GM18907 (cell line): ENCODE results near the gene NFKBIZ.
A peak's percentile ranks its signal among the peaks of the same experiment; 100 is the strongest.

Experiments
- ATAC-seq: cut with Tn5 transposase; IDR thresholded peaks from one replicate; pipeline ENCODE4 v1.9.1; 2021; ENCODE audit warnings: mild to moderate bottlenecking, moderate library complexity; ENCODE audit not compliant: unreplicated experiment

Gene NFKBIZ

DNA sequence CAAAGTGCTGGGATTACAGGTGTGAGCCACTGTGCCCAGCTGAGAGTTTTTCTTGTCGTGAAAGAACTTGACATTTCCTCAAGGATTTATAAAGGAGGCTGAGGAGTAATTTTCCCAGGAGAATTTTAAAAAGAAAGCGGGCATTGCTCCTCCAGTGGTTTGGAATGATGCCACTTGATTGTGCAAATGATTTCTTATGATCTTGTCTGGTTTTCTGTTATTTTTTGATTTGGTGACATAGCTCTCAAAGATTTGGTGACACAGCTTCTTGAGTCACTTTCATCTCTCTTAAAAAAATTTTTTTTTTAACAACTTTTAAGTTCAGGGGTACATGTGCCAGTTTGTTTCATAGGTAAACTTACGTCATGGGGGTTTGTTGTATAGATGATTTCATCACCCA is 24.6 kb upstream of the NFKBIZ start:
- no peak for ATAC-seq

DNA sequence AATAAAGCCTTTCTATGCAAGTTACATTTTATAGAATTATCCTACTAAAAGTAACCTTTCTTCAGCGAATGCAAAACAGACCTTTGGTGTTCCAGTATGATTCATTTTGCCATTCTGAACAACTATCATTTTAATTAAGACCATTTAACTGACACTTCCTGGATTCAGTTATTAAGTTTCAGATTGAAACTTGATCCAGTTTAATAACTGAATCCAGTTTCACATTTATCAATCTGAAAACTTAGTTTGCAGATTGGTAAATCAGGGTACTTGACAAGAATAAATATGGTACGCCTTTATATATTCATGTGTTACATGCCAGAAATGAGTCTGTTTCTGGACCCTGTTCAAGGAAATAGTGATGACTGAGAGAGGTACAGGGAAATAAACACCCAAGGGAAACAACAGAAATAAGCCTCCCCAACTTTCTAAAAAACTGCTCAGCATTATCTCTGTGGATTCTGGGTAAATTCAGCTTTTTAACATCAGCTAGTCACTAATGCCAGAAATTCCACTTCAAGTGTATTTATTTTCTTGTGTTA is 23.3 kb upstream of the NFKBIZ start:
- ATAC-seq, result no peak

DNA sequence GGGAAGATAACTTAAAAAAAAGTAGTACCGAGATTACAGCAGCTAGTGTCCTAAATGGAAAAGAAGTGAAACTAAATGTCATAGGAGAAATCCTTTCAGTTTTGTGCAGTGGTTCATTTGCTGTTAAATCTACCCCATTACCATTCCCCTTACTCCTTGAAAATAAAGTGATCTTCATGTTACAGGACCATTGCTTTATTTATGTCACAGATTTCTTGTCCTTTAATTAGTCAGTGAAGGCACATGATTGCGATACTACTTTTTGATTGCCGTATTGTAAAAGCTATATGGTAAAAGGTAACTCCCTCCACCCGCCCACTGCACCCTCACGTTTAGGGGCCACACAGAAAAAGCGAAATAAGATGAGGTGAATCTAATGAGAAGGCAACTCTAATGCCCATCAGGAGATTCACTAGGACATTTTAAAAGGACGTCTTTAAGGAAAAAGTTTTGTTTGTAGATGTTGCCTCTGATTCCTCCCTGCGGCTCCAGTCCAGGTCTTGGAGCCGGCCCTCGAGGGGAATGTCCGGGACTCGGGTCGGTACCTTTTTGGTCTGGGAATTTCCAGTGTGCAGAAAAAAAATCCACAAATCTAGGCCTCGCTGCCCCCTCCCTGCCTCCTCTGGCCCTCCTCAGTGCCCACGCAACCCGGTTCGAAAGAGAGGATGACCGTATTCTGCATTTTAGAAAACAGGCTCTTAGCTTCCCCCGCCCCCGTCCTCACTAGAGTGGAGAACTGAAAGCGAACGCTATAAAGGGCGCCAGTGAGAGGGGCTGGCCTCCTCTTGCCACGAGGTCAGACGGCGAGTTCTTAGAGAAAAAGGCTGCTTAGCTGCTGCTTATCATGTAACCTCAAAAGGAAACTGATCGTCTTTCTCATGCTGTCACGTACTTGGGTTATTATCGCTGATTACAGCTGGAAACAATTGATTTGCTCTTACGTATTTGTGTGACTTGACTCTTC is 21.8 kb upstream of the NFKBIZ start:
- peak; percentile 84 for ATAC-seq

- no peak for ATAC-seq
These were observed 21.0 kb upstream of the NFKBIZ start for GRCh38 chr3:101828276-101828675.

DNA sequence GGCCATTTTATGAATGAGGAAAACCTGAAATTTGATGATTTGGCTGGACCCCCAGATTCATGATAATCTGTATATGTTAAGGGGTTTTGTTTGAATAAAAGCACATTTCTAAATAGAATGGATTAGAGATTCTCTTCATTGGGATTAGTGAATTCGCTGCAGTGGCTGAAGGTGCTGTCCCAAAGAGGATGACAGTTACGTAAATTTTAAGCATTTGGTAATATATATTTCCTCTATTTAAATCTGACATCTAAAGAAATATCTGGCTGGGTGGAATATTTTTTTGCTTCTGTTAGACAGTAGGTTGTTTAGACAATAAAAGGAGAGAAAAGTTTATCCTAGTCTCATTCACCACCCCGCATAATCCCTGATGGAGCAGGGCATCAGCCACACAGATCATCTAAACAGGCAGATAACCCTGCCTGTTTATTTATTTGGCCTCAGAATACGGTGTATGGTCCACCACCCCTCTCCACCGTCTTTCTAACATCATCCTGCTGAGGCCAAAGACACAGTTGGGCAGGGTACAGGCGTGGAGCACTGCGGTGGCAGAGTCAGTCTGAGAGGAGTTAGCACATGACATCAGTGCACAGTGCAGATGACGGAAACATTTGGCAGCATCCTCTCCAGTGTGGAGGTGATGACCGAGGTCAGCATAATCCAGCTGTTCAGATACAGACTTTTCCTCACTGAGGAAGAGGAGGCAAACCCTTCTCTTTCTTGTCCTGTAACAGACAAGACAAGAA is 20.4 kb upstream of the NFKBIZ start:
- peak; percentile 49 for ATAC-seq

DNA sequence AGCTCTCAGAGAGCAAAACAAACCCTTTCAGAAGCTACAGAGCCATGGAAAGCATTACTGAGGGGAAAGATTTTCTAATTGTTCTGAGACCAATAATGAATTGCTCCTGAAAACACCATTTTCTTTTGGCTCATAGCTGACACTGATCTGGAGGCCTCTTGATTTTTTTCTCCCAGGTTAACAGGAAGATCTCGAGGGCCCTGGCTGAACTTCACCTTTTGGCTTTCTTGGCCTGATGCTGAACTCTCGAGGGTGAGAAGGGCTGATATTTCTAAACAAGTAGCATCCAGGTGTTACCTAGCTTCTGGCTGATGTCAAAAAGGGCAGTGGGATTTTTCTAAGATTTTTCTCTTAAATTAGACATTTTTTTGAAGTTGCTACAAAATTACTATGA is 19.9 kb upstream of the NFKBIZ start:
- no peak for ATAC-seq

DNA sequence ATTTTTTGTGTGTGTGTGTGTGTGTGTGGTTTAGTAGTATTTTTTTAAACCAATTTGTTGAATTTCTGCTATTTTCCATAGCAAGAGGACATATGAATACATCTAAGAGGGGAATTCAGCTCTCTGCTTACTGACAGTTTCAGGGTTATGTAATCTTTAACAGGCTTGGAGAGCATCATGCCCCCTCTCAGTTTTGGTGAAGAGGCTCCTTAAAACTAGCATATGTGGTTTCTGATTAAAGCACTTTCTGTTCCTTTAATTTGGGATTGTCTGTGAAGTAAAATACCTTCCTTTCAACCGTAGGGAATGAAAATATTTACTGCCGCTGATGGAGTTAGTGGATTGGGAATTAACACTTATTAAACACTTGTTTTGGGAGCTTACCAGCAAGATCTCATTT is 19.4 kb upstream of the NFKBIZ start:
- ATAC-seq, result peak; percentile 20

- no peak for ATAC-seq
These were observed 15.8 kb upstream of the NFKBIZ start for GRCh38 chr3:101833446-101833974.

DNA sequence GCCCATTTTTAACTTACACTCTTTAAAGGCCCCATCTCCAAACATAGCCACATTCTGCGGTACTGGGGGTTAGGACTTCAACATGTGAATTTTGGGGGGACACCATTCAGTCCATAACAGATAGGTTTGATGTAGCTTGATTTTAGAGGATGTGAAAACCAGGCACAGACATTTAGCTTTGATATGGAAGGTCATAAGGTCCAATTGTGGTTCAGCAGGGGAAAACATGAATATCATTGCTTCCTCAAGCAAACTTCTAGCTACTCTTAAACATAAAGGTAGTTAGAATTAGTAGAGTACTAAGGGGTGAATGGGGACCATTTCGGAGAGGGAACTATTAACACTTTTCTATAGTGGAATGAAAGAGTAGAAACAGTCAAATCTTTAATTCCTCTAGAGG is 13.6 kb upstream of the NFKBIZ start:
- no peak for ATAC-seq

DNA sequence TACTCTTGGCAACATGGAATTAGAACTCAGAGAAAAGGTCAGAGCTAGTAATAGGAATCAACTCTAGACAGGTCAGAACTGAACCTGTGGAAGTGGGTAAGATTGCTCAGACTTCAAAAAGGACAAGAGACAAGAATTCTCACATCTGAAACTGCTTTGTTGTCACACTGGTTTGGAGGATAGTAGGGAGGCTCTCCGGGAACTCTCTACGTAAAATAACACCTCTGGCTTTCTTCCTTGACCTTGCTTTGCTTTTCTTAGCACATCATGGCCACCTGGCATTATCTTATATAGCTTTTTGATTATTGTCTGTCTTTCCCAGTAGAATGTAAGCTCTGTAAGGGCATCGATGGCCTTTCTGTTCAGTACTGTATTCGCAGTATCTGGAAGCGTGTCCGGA is 13.2 kb upstream of the NFKBIZ start:
- ATAC-seq, result no peak

- no peak for ATAC-seq
These were observed 12.4 kb upstream of the NFKBIZ start for GRCh38 chr3:101836652-101837598.

DNA sequence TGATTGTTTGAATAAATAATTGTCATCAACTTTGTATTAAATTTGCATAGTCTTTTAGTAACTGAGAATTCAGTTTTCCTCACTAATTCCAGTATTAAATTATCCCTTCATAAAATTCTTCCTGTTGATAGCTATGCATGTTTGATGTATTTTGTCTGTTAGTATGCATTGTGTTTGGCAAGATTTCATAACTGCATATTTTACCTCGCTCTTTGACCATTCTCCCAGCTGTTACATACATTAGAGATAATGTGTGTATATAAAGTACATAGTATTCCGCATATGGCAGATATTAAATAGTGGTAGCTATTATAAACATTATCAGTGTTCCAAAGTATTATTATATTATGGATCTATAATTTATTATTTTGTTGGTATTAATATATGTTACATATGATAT is 10.6 kb upstream of the NFKBIZ start:
- no peak for ATAC-seq

GRCh38 chr3:101840066-101840465 is 9.2 kb upstream of the NFKBIZ start:
- no peak for ATAC-seq

GRCh38 chr3:101842245-101842934 is 6.9 kb upstream of the NFKBIZ start:
- ATAC-seq, result no peak

DNA sequence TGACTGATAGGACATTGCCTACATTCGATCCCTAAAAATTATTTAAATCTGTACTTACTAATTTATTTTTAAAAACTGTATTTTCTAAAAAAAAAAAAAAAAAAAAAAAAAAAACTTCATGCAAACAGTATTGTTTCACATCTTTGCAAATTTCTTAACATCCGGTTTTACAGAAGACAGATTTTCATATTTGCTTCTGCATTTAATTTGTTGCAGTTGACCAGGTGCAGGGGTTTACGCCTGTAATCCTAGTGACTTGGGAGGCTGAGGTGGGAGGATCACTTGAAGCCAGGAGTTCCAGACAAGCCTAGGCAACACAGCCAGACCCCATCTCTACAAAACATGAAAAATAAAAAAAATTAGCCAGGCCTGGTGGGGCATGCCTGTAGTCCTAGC is 6.4 kb upstream of the NFKBIZ start:
- no peak for ATAC-seq

DNA sequence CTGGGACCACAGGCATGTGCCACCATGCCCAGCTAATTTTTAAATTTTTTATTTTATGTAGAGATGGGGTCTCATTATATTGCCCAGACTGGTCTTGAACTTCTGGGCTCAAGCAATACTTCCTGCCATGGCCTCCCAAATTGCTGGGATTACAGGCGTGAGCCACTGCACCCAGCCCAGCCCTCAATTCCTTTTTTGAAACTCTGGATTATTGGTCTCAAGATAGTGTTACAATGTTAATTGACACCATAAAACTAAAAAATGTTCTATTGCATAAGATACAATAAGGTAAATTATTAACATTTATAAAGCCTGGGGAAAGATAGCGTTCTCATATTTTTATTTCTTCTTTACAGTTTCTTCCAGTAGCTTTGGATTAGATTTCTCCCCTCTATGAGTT is 3.9 kb upstream of the NFKBIZ start:
- no peak for ATAC-seq

DNA sequence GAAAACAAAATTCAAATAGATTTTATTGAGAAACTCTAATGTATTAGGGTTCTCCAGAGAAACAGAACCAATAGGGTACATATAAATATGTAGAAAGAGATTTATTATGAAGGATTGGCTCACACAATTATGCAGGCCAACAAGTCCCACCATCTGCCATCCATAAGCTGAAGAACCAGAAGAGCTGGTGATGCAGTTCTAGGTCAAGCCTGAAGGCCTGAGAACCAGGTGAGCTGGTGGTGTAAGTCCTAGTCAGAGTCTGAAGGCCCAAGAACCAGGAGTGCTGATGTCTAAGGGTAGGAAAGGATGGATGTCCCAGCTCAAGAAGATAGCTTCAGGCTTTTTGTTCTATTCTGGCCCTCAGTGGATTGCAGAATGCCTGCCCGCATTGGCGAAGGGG is 2.6 kb upstream of the NFKBIZ start:
- no peak for ATAC-seq

- ATAC-seq, result no peak
These were observed 2.0 kb upstream of the NFKBIZ start for GRCh38 chr3:101847328-101847727.

- no peak for ATAC-seq
These were observed 988 bp upstream of the NFKBIZ start for GRCh38 chr3:101848326-101848725.

DNA sequence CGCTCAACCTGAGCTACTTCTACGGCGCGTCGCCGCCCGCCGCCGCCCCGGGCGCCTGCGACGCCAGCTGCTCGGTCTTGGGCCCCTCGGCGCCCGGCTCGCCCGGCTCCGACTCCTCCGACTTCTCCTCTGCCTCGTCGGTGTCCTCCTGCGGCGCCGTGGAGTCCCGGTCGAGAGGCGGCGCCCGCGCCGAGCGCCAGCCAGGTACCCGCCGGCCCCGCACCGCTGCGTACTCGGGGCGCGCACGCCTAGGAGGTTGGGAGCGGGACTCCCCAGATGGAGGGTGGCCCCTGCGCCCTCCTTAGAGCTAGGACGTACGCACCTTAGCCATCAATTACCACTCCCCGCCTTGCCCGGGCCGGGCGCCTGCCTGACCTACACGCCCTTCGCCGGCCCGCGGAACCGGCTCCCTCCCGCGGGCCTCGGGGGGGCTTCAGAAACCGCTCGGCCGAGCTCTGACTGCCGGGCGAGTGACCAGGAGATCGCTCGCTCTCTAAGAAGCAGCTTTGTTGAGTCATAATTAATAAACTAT is 466 bp downstream of the NFKBIZ start:
- ATAC-seq, result peak; percentile 33
